ENCODE data around the gene CLTC. TPM values are rescaled to one million over a fixed set of nuclear protein-coding genes. Genes with fewer than 3 reads are reported as not detected.

Gene CLTC
- total RNA-seq, 6 experiments from 2014 or later = 120 to 232 (median 142) TPM

- Histone ChIP-seq H3K4me3 (no peak overlapping the region), H3K27me3 (no peaks in the 10 kb centered on the region), H3K36me3 (peaks cover 4 to 23% (median 10%) of the 10 kb centered on the region in 4 donors), H3K9me3 (no peaks in the 10 kb centered on the region), H3K4me1 (peaks cover 0 to 17% (median 2%) of the 10 kb centered on the region in 4 donors), H3K27ac (no peak overlapping the region)
- 78% methylated on average over 1 of the region's 1 CpG for WGBS (ENCODE audit: insufficient coverage, low coverage, low lambda C conversion rate, missing lambda C conversion rate)
- ATAC-seq (no peak), DNase-seq (no peak)
- intact Hi-C loops (cut with DNase I) = no loop called here
- TF ChIP-seq POLR2A (IDR thresholded peaks at IDR 0.05) = no peak
- no peak for TF ChIP-seq CTCF (IDR thresholded peaks at IDR 0.05)
Observed at GRCh38 chr17:59642565-59642964, 22.9 kb downstream of the CLTC start.

- intact Hi-C loops (cut with DNase I) = no loop called here
- H3K4me3 ChIP-seq = no peak overlapping the region
- no peak overlapping the region for H3K27ac ChIP-seq
- 73% methylated on average over 5 of the region's 5 CpGs for WGBS (ENCODE audit: insufficient coverage, low coverage, low lambda C conversion rate, missing lambda C conversion rate)
- H3K4me1 ChIP-seq = peaks cover 0 to 17% (median 2%) of the 10 kb centered on the region in 4 donors
- H3K36me3 ChIP-seq = peaks cover 4 to 32% (median 10%) of the 10 kb centered on the region in 4 donors
- no peak for DNase-seq
- TF ChIP-seq CTCF (IDR thresholded peaks at IDR 0.05) = no peak
- ATAC-seq = no peak
- H3K27me3 ChIP-seq = no peaks in the 10 kb centered on the region
- H3K9me3 ChIP-seq = no peaks in the 10 kb centered on the region
Observed at GRCh38 chr17:59643159-59644140, 23.8 kb downstream of the CLTC start.

GRCh38 chr17:59647288-59647687 lies 27.6 kb downstream of the CLTC start:
- H3K4me3 ChIP-seq = no peak overlapping the region
- H3K36me3 ChIP-seq = peaks cover 8 to 67% (median 25%) of the 10 kb centered on the region in 4 donors
- 87% methylated on average over 6 of the region's 6 CpGs for WGBS (ENCODE audit: insufficient coverage, low coverage, low lambda C conversion rate, missing lambda C conversion rate)
- intact Hi-C loops (cut with DNase I) = no loop called here
- ATAC-seq (no peak), DNase-seq (no peak)
- TF ChIP-seq POLR2A (IDR thresholded peaks at IDR 0.05) (no peak), CTCF (IDR thresholded peaks at IDR 0.05) (no peak)
- H3K27me3 ChIP-seq = no peaks in the 10 kb centered on the region
- no peaks in the 10 kb centered on the region for H3K9me3 ChIP-seq
- H3K27ac ChIP-seq = no peak overlapping the region
- peaks cover 0 to 5% (median 2%) of the 10 kb centered on the region in 4 donors for H3K4me1 ChIP-seq

GRCh38 chr17:59649886-59650285 lies 30.2 kb downstream of the CLTC start:
- TF ChIP-seq CTCF (IDR thresholded peaks at IDR 0.05) (no peak), POLR2A (IDR thresholded peaks at IDR 0.05) (no peak)
- Histone ChIP-seq H3K4me1 (no peaks in the 10 kb centered on the region), H3K27ac (no peak overlapping the region), H3K36me3 (peaks cover 8 to 78% (median 26%) of the 10 kb centered on the region in 4 donors), H3K4me3 (no peak overlapping the region), H3K9me3 (no peaks in the 10 kb centered on the region), H3K27me3 (no peaks in the 10 kb centered on the region)
- DNase-seq (no peak), ATAC-seq (no peak)
- intact Hi-C loops (cut with DNase I) = no loop called here
